ENCODE measurements around the gene TMEM222. TPM values are rescaled to one million over a fixed set of nuclear protein-coding genes. Genes with fewer than 3 reads are reported as not detected.

The TMEM222 gene
- total and polyA plus RNA-seq, 2 experiments from 2014 or later = 53.0 to 59.0 TPM

GRCh38 chr1:27338751-27339150 is 16.8 kb downstream of the TMEM222 start:
- WGBS, 2 experiments (ENCODE audit: low coverage in 1 of 2, low lambda C conversion rate in 2 of 2, missing lambda C conversion rate in 2 of 2) = 96 to 100% methylated on average over 6 of the region's 6 CpGs
- in situ Hi-C loops (cut with MboI) = no loop called here

GRCh38 chr1:27339213-27339612 is 17.2 kb downstream of the TMEM222 start:
- WGBS, 2 experiments (ENCODE audit: low coverage in 1 of 2, low lambda C conversion rate in 2 of 2, missing lambda C conversion rate in 2 of 2) = 71 to 76% methylated on average over 5 of the region's 5 CpGs
- no peaks in the 10 kb centered on the region for H3K9me3 ChIP-seq (ENCODE audit: low read depth)
- no peaks in the 10 kb centered on the region for H3K27me3 ChIP-seq (replicated peaks; ENCODE audit: insufficient read depth)
- no peaks in the 10 kb centered on the region for H3K9me2 ChIP-seq (ENCODE audit: insufficient read depth)
- no peaks in the 10 kb centered on the region for H3F3A ChIP-seq (ENCODE audit: insufficient read depth)
- H3K9ac ChIP-seq = no peak overlapping the region
- no peak overlapping the region for H3K4me2 ChIP-seq (ENCODE audit: unreplicated experiment)
- H3K4me3 ChIP-seq = no peak overlapping the region
- no peak for TF ChIP-seq EZH2 (IDR thresholded peaks at IDR 0.05; ENCODE audit: insufficient read depth, poor library complexity, severe bottlenecking)
- no peak for TF ChIP-seq EZH2phosphoT487 (IDR thresholded peaks at IDR 0.05; ENCODE audit: insufficient read depth, low read depth)
- no peak for DNase-seq
- H4K20me1 ChIP-seq (ENCODE audit: insufficient read depth) = no peaks in the 10 kb centered on the region
- no peak overlapping the region for H2AFZ ChIP-seq
- in situ Hi-C loops (cut with MboI) = no loop called here
- peaks cover 14% of the 10 kb centered on the region for H3K4me1 ChIP-seq (ENCODE audit: insufficient read depth)
- no peaks in the 10 kb centered on the region for H3K79me2 ChIP-seq (ENCODE audit: insufficient read depth)
- peaks cover 5% of the 10 kb centered on the region; the same call in 1 of the 2 replicates for H3K36me3 ChIP-seq (ENCODE audit: low read depth)
- no peak overlapping the region for H3K27ac ChIP-seq

More at GRCh38 chr1:27338751-27339150, 16.8 kb downstream of the TMEM222 start:
- H3F3A ChIP-seq (ENCODE audit: insufficient read depth) = no peaks in the 10 kb centered on the region
- no peak overlapping the region for H2AFZ ChIP-seq
- no peak overlapping the region for H3K4me2 ChIP-seq (ENCODE audit: unreplicated experiment)
- H3K36me3 ChIP-seq (ENCODE audit: low read depth) = peaks cover 9% of the 10 kb centered on the region; the same call in 1 of the 2 replicates
- H3K9me3 ChIP-seq (ENCODE audit: low read depth) = no peaks in the 10 kb centered on the region
- peaks cover 14% of the 10 kb centered on the region for H3K4me1 ChIP-seq (ENCODE audit: insufficient read depth)
- no peaks in the 10 kb centered on the region for H3K9me2 ChIP-seq (ENCODE audit: insufficient read depth)
- H3K79me2 ChIP-seq (ENCODE audit: insufficient read depth) = no peaks in the 10 kb centered on the region
- H3K27me3 ChIP-seq (replicated peaks; ENCODE audit: insufficient read depth) = no peaks in the 10 kb centered on the region
- H4K20me1 ChIP-seq (ENCODE audit: insufficient read depth) = no peaks in the 10 kb centered on the region
- no peak for TF ChIP-seq EZH2 (IDR thresholded peaks at IDR 0.05; ENCODE audit: insufficient read depth, poor library complexity, severe bottlenecking)
- no peak for TF ChIP-seq EZH2phosphoT487 (IDR thresholded peaks at IDR 0.05; ENCODE audit: insufficient read depth, low read depth)
- H3K4me3 ChIP-seq = no peak overlapping the region
- no peak overlapping the region for H3K27ac ChIP-seq
- DNase-seq = no peak
- H3K9ac ChIP-seq = no peak overlapping the region

GRCh38 chr1:27341525-27342252 is 19.7 kb downstream of the TMEM222 start, which contains the start of gene SYTL1:
Gene SYTL1 (plus strand): TSS chr1:27342022. CDS start chr1:27345335, 3,313 bp downstream.
- in situ Hi-C loops (cut with MboI) = no loop called here
- Histone ChIP-seq H3K36me3 (ENCODE audit: low read depth) (no peaks in the 10 kb centered on the region), H3K9me3 (ENCODE audit: low read depth) (no peaks in the 10 kb centered on the region), H3K27me3 (replicated peaks; ENCODE audit: insufficient read depth) (no peaks in the 10 kb centered on the region), H3K79me2 (ENCODE audit: insufficient read depth) (no peaks in the 10 kb centered on the region), H2AFZ (peak within 1 kb of the TSS; percentile 5; the same call in 1 of the 2 replicates), H3K4me3 (no peak within 1 kb of the TSS), H3K4me2 (ENCODE audit: unreplicated experiment) (no peak within 1 kb of the TSS), H3K9me2 (ENCODE audit: insufficient read depth) (no peaks in the 10 kb centered on the region), H4K20me1 (ENCODE audit: insufficient read depth) (no peaks in the 10 kb centered on the region), H3K4me1 (ENCODE audit: insufficient read depth) (peaks cover 14% of the 10 kb centered on the region), H3K27ac (no peak within 1 kb of the TSS), H3K9ac (no peak within 1 kb of the TSS), H3F3A (ENCODE audit: insufficient read depth) (no peaks in the 10 kb centered on the region)
- DNase-seq = peak; percentile 82
- TF ChIP-seq EZH2 (IDR thresholded peaks at IDR 0.05; ENCODE audit: insufficient read depth, poor library complexity, severe bottlenecking) (no peak), EZH2phosphoT487 (IDR thresholded peaks at IDR 0.05; ENCODE audit: insufficient read depth, low read depth) (no peak)
- WGBS, 2 experiments (ENCODE audit: low coverage in 1 of 2, low lambda C conversion rate in 2 of 2, missing lambda C conversion rate in 2 of 2) = 38 to 39% methylated on average over 20 of the region's 22 CpGs

GRCh38 chr1:27342391-27342777 is 20.4 kb downstream of the TMEM222 start:
- no peak overlapping the region for H2AFZ ChIP-seq
- H3K27ac ChIP-seq = no peak overlapping the region
- no peaks in the 10 kb centered on the region for H3F3A ChIP-seq (ENCODE audit: insufficient read depth)
- in situ Hi-C loops (cut with MboI) = no loop called here
- H3K4me1 ChIP-seq (ENCODE audit: insufficient read depth) = peaks cover 14% of the 10 kb centered on the region
- no peaks in the 10 kb centered on the region for H3K9me3 ChIP-seq (ENCODE audit: low read depth)
- no peaks in the 10 kb centered on the region for H3K79me2 ChIP-seq (ENCODE audit: insufficient read depth)
- no peak overlapping the region for H3K9ac ChIP-seq
- H3K4me2 ChIP-seq (ENCODE audit: unreplicated experiment) = no peak overlapping the region
- H4K20me1 ChIP-seq (ENCODE audit: insufficient read depth) = no peaks in the 10 kb centered on the region
- WGBS, 2 experiments (ENCODE audit: low coverage in 1 of 2, low lambda C conversion rate in 2 of 2, missing lambda C conversion rate in 2 of 2) = 91 to 93% methylated on average over 8 of the region's 8 CpGs
- H3K9me2 ChIP-seq (ENCODE audit: insufficient read depth) = no peaks in the 10 kb centered on the region
- no peak for TF ChIP-seq EZH2phosphoT487 (IDR thresholded peaks at IDR 0.05; ENCODE audit: insufficient read depth, low read depth)
- TF ChIP-seq EZH2 (IDR thresholded peaks at IDR 0.05; ENCODE audit: insufficient read depth, poor library complexity, severe bottlenecking) = no peak
- H3K36me3 ChIP-seq (ENCODE audit: low read depth) = no peaks in the 10 kb centered on the region
- no peak for DNase-seq
- H3K27me3 ChIP-seq (replicated peaks; ENCODE audit: insufficient read depth) = no peaks in the 10 kb centered on the region
- no peak overlapping the region for H3K4me3 ChIP-seq
